HG02870 (cell line): ENCODE measurements around the gene HSD3B2.

Experiments used
- ATAC-seq: cut with Tn5 transposase; IDR thresholded peaks from one replicate; pipeline ENCODE4 v1.9.1; 2021; ENCODE audit warnings: mild to moderate bottlenecking, moderate library complexity; ENCODE audit not compliant: unreplicated experiment

Gene HSD3B2

DNA sequence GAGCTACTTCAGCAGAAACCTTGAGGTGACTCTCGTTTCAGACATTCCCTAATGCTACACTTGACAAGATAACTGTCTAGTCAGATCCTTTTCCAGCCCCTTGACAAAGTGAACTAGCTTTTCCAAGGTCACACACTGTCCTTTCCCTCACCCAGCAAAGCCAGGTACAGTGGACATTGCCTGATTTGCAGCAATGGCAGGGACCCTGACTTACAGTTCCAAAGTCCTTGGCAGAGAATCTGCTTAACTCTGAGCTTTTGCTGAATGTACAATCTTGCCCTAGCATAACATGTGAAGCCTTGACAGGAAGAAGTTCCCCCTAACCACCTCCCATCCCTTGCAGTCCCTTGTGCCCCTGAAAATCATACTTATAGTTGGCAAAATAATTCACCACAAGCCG lies 37.1 kb downstream of the HSD3B2 start:
- ATAC-seq, result no peak

DNA sequence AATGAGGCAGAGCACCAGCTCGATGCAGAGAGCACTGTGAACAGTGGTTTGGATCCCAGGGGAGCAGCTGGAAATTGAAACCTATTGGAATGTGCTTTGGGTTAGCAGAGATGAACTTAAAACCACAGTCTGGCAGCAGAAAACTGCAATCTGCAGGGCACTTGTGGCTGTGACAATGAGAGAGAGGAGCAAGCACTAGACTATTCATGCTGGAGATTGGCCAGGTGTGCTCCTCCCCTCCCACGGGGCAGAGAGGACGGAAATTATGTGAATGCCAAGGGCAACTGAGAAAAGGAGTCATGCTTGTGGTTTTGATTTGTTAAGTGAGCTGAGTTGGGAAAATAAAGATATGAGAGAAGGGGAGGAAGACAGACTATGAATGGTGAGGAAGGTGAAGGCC lies 38.1 kb downstream of the HSD3B2 start:
- no peak for ATAC-seq

DNA sequence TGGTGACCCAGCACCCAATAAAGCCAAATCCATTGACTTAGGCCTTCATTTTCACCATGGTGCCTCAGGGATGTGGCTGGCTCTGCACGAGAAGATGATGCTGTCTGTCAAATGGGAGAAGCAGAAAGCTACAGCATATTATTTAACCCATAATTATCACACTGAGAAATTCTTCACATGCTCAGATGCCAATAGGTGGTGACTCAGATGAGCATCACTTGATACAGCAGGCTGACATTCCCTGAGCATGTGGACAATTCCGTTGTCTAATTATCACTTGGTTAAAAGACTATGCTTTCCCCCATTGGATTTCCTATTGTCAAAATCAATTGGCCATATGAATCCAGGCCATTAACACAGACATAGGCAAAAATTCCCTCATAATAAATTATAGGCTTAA lies 48.0 kb downstream of the HSD3B2 start:
- ATAC-seq, result no peak

DNA sequence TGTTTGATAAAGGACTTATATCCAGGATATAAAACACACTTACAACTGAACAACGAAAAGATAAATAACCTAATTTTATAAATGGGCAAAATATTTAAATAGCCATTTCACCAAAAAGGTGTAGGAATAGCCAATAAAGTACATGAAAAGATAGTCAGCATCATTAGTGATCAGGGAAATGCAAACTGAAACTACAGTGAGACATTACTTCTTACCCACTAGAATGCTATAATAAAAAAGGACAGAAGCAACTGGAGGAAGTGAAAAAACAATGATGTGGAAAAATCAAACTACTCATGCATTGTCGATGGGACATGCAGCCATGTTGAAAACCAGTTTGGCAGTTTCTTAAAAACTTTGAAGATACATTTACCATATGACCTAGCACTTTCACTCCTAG lies 48.6 kb downstream of the HSD3B2 start:
- no peak for ATAC-seq

DNA sequence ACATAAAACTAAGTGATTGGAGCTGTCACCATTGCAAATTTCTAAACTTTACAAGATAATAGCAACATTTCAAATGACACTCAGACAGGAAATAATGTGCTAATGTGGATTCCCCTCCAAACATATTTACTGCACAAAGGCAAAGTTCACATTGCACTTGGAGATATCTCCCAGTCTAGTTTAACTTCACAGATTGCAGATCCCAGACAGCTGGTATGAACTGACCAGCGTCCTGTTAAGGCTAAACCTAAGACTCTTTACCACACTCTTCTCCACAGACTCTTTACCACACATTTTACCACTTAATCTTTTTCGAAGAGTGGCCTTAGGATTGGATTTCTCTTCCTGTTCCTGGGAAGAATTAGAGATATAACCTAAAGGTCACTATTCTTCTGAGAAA lies 51.5 kb downstream of the HSD3B2 start:
- no peak for ATAC-seq

DNA sequence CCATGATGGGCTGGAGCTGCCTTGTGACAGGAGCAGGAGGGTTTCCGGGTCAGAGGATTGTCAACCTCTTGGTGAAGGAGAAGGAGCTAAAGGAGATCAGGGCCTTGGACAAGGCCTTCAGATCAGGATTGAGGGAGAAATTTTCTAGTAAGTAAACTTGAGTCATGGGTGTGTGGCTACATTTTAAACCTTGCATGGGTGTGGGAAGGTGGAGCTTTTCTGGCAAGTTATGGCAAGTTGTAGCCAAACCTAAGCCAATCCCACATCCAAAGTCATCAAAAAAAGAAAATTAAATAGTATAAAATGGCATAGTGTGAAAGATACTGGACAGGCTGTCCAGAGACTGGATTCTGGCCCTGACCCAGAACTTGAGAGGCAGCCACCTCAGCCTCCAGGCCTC lies 52.3 kb downstream of the HSD3B2 start:
- ATAC-seq, result no peak

DNA sequence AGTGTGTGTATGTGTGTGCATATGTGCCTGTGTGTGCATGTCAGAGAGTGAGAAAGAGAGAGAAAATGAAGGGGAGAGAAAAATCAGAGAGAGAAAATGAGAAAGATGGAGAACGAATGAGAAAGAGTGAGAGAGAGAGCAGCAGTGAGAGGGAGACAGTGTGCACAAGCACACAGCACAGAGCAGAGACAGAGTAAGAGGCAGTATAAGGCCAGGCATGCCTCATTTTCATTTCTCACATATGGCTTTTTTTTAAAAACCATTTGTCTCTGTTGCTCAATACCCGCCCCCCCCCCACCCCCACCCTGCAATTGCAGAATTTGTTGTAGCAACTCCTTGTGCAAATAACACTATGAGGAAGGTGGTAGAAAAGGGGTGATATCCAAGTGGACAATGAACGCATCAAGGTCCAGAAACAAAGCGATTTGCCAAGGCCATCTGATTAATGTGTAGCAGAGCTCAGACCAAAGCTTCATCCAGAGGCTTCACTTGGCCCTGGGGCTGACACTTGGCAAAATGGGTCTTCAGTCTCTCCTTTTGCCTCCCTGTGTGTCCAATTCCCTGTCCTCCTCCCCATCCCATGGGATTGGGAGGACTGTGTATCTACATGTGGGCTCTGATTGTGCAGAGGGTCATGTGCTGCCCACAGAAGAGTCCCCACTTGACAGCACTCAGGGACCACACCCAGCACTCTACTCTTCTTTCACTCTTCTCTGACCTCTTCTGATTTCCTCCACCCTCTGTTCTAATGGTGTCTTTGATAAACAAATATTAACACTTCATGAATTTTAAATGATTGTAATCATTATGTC lies 53.1 kb downstream of the HSD3B2 start:
- ATAC-seq, result no peak

DNA sequence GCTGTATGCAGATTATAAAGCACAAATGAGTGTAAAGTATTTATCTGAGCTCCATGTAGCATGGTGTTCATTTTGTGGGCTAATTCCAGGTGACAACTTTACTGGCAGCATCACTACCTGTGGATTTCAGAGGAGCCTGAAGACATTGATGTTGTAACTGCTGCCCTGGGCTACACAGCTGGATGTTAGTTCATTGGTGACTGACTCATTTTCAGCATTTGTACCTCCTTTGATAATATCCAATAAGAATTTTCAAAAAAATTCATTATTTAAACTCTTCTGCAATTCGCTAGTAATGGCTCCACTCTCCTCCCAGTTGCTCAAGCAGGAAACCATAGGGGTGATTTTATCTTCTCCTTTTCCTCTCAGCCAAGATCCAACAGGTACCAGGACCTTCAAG lies 54.8 kb downstream of the HSD3B2 start:
- no peak for ATAC-seq

DNA sequence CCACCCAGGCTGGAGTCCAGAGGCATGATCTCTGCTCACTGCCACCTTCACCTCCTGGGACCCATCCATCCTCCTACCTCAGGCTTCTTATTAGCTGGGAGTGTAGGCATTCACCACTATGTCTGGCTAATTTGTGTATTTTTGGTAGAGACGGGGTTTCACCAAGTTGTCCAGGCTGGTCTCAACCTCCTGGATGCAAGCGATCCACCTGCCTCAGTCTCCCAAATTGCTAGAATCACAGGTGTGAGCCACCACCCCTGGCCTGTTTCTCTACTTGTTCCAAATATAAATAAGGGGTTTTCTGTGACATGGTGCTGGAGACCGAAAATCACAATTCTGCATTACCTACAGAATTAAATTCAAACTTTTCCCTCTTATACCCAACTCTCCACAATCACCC lies 55.4 kb downstream of the HSD3B2 start:
- ATAC-seq, result no peak

DNA sequence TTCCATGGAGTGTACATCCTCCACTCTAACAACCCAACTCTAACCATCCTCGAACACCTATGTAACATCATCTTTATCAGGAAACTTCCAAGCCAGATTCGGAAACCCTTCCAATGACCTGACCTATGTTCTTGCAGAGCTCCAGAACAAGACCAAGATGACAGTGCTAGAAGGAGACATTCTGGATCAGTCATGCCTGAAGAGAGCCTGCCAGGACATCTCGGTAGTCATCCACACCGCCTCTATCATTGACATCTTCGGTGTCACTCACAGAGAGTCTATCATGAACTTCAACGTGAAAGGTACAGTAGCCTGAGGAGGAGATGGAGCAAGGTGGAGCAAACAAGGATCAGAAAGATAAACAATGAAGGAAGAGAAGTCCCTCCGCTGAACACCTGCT lies 56.0 kb downstream of the HSD3B2 start:
- no peak for ATAC-seq

DNA sequence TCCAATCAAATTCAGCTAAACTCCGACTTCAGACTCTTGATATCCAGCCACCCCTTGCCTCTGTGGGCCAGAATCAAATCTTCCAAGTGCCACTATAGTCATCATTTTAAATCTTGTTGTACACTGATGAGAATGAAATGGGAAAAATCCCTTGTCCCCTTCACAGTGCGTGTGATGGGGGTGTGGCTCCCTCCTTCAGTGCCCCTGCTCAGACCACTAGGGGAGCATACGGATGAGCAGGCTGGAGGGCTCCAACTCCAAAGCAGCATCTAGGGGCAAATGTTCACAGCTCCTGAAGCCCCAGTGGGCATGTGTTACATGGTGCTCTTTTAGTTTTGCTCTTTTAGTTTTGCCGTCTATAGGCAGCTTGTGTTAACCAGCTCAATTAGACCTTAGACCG lies 56.6 kb downstream of the HSD3B2 start:
- ATAC-seq, result no peak

DNA sequence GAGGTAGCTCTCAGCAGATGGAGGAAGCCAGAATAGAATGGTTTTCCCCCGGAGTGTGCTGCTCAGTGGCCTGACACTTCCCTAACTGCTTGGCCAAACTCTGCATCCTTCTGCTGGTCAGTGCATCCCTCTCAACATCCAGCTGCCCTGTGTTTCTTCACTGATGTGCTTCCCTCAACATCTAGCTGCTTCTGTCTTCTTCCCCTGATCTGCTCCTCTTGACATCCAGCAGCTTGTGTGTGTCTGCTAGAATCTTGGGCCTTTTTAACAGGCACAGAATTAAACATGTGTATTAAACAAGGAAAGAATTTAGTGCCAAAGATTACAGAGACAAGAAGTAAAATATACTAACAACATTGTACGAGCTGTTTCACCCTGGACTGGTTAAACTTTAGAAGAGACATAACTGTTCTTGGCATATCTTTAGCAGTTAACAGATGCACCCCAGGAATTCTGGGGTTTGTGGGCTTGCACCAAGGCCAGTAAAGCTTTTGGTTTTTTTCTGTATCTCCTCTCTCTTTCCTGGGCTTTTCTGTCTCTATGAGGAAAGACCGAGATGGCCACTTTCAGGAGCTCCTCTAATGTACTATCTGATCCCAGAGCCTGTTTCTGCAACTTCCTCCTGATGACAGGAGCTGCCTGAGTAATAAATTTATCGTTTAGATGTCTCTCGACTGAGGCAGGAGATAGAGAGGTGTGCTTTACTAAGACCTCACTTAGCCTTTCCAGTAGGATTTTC lies 57.3 kb downstream of the HSD3B2 start:
- ATAC-seq, result no peak
